HG02763 (cell line): ENCODE measurements around the gene MT1E.
A peak's percentile ranks its signal among the peaks of the same experiment; 100 is the strongest.

Experiments
- ATAC-seq: cut with Tn5 transposase; IDR thresholded peaks from one replicate; pipeline ENCODE4 v1.9.1; 2021; ENCODE audit warnings: mild to moderate bottlenecking, moderate library complexity; ENCODE audit not compliant: unreplicated experiment

The MT1E gene

GRCh38 chr16:56623637-56624036 lies 1.9 kb upstream of the MT1E start:
- no peak for ATAC-seq

DNA sequence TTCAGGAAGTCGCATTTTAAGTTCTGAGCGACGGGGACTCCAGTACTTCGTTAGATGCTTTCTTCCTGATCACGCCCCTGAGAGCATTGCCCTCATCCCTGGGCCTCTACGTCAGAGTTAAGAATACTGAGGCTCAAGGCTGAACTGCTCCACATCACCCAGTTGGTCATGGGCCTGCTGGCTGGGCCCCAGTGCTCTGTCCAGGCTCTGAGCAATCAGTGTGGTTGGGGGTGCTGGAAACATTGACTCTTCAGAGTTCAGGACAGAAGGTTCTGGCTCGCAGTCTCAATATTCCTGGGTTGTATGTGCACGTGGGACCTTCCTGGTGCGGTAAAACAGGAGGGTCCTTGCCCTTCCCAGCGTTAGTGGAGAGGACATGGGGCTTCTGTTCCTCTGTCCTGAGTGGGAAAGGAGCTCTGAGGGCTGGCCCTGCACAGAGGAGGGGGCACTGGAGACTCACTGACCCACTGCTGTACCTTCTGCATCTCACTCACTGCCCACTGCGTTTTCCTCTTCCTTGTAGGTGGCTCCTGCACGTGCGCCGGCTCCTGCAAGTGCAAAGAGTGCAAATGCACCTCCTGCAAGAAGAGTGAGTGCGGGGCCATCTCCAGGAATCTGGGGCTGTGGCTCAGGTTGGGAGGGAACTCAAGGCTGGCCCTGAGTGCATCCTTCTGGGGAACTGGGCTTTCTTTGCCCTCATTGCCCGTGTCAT lies 518 bp downstream of the MT1E start:
- no peak for ATAC-seq

- ATAC-seq, result no peak
Observed at GRCh38 chr16:56626685-56627084, 1.1 kb downstream of the MT1E start.

DNA sequence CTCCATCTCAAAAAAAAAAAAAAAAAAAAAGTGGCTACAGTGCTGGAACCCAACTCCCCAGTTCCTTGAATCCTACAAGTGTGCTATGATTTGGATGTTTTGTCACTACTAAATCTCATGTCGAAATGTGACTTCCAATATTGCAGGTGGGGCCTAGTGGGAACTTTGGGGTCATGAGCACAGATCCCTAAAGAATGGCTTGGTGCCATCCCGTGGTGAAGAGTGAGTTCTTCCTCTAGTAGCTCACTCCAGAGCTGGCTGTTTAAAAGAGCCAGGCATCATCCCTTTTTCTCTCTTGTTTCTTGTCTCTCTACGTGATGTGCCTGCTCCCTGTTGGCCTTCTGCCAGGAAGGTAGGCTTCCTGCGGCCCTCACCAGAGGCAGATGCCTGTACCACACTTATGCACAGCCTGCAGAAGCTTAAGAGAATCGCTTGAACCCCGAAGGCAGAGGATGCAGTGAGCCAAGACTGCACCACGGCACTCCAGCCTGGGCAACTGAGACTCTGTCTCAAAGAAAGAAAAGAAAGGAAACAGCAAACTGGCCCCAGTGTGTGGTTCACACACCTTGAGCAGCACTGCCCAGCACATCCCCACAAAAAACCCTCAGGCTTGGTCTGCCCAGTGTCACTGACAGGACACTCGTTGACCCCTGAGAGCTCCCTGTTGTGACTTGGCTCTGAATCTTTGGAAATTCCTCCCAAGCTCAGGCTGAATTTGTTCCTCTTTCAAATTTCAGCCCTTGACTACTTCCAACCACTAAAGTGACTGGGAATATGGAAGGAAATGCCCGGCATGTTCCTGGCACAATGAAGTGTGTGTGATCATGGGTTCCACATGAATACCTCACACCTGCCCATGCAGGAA lies 3.1 kb downstream of the MT1E start:
- ATAC-seq, result no peak

DNA sequence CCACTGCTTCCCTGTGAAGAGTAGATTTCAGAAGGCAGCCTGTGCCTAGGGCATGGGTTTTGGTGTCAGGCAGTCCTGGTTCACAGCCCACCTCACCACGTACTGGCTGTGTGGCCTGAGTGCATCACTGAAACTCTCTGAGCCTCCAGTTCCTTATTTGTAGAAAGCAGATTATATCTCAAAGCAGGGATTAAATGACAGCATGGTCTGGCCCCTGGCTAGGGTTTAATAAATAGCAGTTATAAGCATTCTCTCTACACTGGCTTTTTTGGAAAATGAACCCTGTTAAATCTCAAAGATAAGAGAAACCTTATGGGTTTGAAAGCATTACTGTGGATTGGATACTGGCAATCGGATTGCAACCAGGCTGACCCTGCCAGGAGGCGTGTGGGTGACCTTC lies 4.0 kb downstream of the MT1E start:
- ATAC-seq, result no peak

DNA sequence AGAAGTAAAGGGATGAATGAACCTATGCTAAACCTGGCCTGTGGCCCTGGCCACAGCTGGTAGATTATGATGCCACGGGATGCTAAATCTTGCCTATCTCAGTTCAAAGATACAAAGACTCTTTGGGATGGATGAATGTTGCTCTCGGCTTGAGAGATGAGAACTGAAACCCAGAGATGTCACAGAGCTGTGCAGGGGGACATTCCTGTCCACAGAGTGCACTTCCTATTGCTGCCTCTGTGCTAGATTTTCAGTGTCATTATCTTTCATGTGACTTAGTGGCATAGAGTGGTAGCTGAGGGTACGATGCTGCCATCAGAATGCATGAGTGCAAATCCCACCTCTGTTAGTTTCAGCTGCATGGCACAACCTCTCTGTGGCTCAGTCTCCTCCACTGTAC lies 4.6 kb downstream of the MT1E start:
- peak; percentile 72 for ATAC-seq

DNA sequence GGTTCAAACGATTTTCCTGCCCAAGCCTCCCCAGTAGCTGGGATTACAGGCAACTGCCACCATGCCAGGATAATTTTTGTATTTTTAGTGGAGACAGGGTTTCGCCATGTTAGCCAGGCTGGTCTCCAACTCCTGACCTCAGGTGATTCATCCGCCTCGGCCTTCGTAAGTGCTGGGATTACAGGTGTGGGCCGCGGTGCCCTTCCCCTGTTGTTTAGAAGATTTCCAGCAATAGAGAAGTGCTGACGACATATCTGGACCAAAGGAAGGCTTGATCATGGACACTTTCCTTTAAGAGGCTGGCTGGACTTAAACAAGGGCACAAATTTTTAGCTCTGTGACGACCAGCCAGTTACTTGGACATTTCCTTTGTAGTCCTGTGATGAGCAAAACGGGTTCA lies 5.6 kb downstream of the MT1E start:
- ATAC-seq, result no peak

DNA sequence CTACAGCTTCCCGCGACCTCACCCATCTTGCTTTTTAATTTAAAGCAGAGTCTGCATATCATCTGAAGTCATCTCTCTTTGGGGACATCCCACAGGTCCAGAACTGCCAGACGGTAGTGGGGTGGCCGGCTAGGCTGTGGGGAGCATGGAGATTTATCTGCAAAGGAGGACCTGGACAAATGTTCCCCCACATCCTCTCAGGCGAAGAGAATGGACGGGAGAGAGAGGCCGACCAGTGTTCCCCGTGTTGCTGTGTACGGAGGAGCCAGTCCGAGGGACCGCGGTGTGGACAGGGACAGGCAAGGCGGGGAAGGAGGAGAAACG lies 6.2 kb downstream of the MT1E start:
- ATAC-seq, result no peak

- no peak for ATAC-seq
Observed at GRCh38 chr16:56632156-56632847, 6.7 kb downstream of the MT1E start, which contains the start of gene MT1M. MT1M (plus strand) TSS chr16:56632659; CDS start chr16:56632732, 73 bp downstream.

DNA sequence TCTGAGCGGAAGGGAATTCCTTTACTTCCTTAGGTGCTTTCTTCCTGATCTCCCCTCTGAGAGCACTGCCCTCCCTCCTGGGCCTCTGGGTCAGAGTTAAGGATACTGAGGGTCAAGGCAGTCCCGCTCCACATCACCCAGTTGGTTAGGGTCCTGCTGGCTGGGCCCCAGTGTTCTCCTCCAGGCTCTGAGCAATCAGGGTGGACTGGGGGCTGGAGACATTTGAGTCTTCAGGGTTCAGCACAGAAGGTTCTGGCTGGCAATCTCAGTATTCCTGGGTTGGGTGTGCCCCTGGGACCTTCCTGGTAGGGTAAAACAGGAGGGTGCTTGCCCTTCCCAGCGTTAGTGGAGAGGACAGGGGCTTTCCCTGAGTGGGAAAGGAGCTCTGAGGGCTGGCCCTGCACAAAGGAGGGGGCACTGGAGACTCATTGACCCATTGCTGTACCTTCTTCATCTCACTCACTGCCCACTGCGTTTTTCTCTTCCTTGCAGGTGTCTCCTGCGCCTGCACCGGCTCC lies 7.3 kb downstream of the MT1E start:
- ATAC-seq, result no peak

GRCh38 chr16:56633535-56633934 lies 8.0 kb downstream of the MT1E start:
- no peak for ATAC-seq

DNA sequence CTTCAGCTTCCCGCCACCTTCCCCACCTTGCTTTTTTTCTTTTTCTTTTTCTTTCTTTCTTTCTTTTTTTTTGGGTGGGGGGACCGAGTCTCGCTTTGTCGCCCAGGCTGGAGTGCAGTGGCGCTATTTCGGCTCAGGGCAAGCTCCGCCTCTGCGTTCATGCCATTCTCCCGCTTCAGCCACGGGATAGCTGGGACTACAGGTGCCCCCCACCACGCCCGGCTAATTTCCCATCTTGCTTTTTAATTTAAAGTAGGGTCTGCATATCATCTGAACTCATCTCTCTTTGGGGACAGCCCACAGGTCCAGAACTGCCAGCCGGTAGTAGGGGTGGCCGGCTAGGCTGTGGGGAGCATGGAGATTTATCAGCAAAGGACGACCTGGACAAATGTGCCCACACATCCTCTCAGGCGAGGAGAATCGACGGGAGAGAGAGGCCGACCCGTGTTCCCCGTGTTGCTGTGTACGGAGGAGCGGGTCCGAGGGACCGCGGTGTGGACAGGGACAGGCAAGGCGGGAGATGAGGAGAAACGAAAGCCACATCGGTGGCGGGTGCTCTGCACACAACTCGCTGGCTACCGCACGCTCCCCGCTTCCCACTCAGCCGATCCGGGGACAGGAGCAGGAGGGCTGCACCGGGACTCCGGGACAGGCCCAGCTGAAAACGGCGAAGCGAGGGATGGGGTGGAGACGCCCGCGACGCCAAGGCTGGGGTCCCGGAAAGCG lies 9.3 kb downstream of the MT1E start:
- no peak for ATAC-seq

GRCh38 chr16:56635441-56635967 lies 9.9 kb downstream of the MT1E start:
- ATAC-seq, result no peak

DNA sequence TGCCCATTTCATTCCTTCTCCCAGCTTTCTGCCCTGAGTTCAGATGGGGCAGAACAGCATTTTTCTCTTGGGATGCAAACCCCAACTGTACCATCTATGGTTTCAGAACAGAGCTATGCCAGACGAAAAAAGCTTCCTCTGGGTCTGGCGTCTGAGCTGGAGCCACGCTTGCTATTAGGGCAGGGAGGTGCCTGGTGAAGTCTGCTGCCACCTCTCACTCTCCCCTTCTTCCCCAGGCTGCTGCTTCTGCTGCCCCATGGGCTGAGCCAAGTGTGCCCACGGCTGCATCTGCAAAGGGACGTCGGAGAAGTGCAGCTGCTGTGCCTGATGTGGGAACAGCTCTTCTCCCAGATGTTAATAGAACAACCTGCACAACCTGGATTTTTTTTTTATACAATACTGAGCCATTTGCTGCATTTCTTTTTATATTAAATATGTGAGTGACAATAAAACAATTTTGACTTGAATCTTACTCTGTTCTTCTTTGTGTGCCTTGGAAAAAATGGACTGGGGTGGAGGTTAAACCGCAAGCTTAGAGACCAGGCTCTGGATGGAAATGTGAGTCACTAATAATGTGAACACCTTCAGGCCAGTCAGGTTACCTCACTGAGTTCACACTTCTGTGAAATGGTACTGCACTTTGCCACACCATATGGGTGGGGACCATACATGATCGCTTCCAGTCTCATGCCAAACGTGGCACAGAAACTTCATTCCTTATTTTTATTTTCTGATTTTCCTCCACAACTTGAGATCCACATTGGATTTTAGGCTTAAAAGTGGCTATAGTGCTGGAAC lies 11.2 kb downstream of the MT1E start:
- no peak for ATAC-seq

- no peak for ATAC-seq
Observed at GRCh38 chr16:56637814-56638750, 12.5 kb downstream of the MT1E start, which contains the start of gene MT1A. MT1A (plus strand) TSS chr16:56638666; CDS start chr16:56638739, 73 bp downstream.

DNA sequence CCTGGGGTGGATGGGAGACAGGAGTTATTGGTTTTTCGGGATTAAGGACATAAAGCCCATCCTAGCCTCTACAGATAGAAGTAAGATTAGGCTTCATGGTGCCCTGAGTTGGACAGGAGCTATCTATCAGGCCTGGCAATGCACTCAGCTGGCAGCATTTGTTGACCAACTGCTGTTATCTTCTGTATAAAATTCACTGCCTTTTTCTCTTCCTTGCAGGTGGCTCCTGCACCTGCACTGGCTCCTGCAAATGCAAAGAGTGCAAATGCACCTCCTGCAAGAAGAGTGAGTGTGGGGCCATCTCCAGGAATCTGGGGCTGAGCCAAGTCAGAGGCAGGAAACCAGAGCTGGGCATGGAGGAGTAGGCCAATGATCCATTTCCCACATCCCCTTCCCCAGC lies 13.5 kb downstream of the MT1E start:
- ATAC-seq, result no peak

DNA sequence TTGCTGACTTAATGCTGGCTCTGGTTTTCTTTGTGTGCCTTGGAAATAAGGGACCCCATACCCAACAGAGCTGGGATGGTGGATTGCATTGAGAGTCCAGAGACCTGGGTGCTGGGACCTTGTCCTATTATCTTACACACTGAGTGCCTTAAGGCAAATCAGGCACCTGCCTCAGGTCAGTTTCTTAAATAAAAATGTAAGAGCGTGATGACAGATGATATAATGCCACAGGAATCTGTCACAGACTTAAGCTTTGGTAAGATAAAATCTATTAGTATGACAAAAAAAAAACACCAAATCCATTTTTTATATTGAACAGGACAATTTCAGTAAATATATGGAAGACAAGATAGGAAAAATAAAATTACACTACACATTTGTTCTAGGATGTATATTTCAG lies 14.5 kb downstream of the MT1E start:
- no peak for ATAC-seq

DNA sequence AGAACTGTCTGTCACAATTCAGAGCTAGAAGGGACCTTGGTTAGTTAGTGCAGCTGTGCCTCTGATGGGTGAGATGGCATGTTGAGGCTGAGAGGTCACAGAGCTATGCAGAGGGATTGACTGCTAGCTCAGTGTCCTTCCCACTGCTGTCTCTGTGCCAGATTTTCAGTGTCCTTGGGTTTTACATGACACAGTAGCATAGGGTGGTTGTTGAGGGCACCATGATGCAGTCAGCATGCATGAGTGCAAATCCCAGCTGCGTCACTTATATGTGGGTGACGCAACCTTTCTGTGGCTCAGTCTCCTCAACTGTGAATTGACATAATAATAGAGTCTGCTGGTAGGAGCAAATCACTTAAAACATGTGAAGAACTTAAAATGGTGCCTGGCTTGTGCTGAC lies 15.6 kb downstream of the MT1E start:
- ATAC-seq, result no peak
